AG10803 (cell line): ENCODE data around the gene FAM110A.

Source experiments
- DNase-seq: peaks from one replicate; pipeline ENCODE4 v3.0.0; 2010; ENCODE audit warnings: low read depth
- H3K4me3 ChIP-seq: 2 replicates; pipeline ENCODE4 v1.5.1; 2011; ENCODE audit warnings: mild to moderate bottlenecking, low read length, control low read depth
- TF ChIP-seq, protein P1 (sequence below): conservative IDR thresholded peaks from 2 replicates; pipeline ENCODE4 v1.5.1; 2011; ENCODE audit warnings: mild to moderate bottlenecking, low read length, control low read depth, inconsistent platforms

The FAM110A gene

GRCh38 chr20:820323-820953, 13.1 kb upstream of the FAM110A start:
- TF ChIP-seq, protein P1, sequence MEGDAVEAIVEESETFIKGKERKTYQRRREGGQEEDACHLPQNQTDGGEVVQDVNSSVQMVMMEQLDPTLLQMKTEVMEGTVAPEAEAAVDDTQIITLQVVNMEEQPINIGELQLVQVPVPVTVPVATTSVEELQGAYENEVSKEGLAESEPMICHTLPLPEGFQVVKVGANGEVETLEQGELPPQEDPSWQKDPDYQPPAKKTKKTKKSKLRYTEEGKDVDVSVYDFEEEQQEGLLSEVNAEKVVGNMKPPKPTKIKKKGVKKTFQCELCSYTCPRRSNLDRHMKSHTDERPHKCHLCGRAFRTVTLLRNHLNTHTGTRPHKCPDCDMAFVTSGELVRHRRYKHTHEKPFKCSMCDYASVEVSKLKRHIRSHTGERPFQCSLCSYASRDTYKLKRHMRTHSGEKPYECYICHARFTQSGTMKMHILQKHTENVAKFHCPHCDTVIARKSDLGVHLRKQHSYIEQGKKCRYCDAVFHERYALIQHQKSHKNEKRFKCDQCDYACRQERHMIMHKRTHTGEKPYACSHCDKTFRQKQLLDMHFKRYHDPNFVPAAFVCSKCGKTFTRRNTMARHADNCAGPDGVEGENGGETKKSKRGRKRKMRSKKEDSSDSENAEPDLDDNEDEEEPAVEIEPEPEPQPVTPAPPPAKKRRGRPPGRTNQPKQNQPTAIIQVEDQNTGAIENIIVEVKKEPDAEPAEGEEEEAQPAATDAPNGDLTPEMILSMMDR: no peak
- H3K4me3 ChIP-seq: no peak overlapping the region
- DNase-seq: no peak

GRCh38 chr20:821046-821730, 12.3 kb upstream of the FAM110A start:
- DNase-seq: no peak
- no peak overlapping the region for H3K4me3 ChIP-seq
- TF ChIP-seq, protein P1: no peak

DNA sequence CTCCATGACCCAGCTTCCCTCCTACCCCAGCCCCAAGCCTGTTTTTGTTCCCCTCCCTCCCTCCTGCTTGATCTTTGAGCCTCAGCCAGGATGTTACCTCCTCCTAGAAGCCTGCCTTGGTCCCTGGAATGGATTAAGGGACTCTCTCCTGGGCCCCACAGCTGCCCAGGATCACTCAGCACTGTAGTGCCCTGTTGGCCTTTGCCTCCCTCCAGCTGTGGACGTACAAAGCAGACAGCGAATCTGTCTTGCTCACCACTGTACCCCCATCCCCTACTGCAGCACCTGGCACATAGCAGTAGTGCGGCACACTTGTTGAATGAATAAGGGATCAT, 11.8 kb upstream of the FAM110A start:
- DNase-seq: no peak

DNA sequence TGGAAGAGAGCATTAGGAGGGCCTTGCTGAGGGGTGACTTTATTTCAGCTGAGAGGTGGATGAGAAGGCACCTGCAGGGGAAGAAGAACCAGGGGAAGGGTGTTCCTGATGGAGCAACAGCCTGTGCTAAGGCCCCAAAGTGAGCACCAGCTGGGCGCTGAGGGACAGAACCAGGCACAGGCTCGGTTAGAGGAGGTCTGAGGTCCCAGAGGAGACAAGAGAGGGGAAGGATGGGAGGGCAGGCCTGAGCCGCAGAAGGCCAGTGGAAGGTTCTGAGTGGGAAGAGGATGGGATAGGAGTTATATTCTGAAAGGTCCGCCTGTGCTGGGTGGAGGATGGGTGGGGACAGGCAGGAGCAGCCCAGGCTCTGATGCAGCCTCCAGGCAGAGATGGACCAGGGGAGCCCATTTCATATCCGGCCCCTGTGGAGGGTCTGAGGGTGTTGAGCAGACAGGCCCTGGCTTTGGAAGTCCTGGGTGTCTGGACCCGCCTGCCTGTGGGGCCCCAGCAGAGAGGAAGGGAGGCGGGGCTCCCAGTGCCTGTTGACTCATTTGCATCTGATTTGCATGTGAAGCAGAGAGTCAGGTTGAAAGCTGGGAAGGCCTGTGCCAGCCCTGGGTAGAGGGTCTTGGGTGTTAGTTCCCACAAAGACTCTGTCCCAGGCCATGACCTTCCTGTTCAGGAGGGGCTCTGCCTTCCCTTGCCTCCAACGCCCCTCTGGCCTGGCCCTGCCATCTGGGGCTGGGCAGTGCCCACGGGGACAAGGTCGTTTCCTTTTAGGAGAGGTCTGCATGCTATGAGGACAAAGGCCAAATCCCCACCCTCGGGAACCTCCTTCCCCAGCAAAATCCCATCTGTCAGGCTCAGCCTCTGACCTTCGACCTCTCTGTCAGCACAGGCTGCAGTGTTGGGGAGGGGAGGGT, 10.6 kb upstream of the FAM110A start:
- TF ChIP-seq, protein P1: no peak
- DNase-seq: no peak
- H3K4me3 ChIP-seq: no peak overlapping the region

More for the DNA sequence above, 11.8 kb upstream of the FAM110A start:
- H3K4me3 ChIP-seq: no peak overlapping the region
- TF ChIP-seq, protein P1: no peak

- no peak for DNase-seq
- TF ChIP-seq, protein P1: no peak
- H3K4me3 ChIP-seq: no peak overlapping the region
Measured at GRCh38 chr20:823574-823902, 10.0 kb upstream of the FAM110A start.

- TF ChIP-seq, protein P1: no peak
- DNase-seq: no peak
- H3K4me3 ChIP-seq: no peak overlapping the region
Measured at GRCh38 chr20:824490-824889, 9.0 kb upstream of the FAM110A start.
